ENCODE results near the gene DTNB.

Gene DTNB

DNA sequence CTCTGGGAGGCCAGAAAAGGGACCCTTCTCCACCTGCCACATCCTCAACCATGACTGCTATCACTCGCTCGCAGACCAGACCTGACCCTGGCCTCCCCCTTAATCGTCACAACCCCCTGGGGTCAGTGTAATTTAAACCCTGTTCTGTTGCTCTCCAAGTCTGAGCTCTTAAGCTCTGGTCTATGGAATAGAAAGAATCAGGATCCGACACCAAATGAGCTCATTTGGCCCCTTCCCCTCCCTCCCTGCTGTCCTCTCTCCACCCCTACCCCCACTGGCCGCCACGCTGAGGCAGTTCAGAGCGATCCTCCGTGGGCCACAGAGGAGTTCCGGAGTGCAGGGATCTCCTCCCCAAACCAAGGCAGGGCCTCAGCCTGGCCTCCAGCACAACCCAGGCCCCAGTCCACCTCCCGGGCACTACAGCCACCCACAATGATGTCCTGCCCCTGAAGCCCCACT lies 337.0 kb downstream of the DTNB start:
- in situ Hi-C loops (cut with MboI; ENCODE audit: low sequenced_read_pairs, unreplicated experiment) = no loop called here
- no peak for TF ChIP-seq CTCF (IDR thresholded peaks at IDR 0.05; ENCODE audit: borderline replicate concordance, control extremely low read depth, extremely low read depth, insufficient read depth, missing control alignments)
- DNase-seq (ENCODE audit: low spot score) = no peak

DNA sequence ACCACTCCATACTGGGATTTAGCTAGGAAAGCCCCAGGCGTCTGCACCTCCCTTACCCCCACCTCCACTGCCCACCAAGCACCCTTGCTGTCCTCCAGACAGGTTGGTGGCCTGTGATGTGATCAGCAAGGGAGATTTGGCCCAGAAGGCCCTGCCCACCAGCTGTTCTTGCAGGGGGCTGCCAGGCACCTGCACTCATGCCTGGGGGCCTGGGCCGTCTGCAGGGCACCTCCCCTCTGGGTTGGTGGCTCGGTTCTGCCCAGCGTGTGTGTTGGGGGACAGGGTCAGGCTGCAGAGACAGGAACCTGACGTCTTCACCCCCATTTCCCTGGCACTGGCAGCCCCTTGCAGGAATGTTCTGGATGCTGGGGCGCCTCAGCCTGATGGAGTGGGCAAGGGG lies 337.4 kb downstream of the DTNB start:
- no peak for DNase-seq (ENCODE audit: low spot score)
- in situ Hi-C loops (cut with MboI; ENCODE audit: low sequenced_read_pairs, unreplicated experiment) = no loop called here
- no peak for TF ChIP-seq CTCF (IDR thresholded peaks at IDR 0.05; ENCODE audit: borderline replicate concordance, control extremely low read depth, extremely low read depth, insufficient read depth, missing control alignments)

DNA sequence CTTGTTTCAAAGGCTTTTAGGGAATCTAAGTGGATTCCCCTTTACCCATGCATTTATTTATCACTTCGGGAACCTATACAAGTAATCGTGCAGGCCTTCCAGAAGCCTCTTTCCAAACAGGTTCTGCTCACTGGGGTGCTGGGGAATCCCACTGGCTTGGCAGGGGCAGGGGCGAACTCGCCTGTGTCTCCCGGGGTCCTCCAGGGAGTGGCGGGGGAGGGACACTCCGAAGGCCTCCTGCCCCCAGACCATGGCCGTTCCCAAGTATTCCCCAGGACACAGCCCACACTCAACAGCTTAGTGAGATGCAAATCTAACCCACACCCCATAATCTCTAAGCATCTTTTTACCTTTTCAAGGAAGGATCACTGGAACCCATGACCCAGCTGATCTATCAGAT lies 338.2 kb downstream of the DTNB start:
- no peak for DNase-seq (ENCODE audit: low spot score)
- in situ Hi-C loops (cut with MboI; ENCODE audit: low sequenced_read_pairs, unreplicated experiment) = no loop called here
- no peak for TF ChIP-seq CTCF (IDR thresholded peaks at IDR 0.05; ENCODE audit: borderline replicate concordance, control extremely low read depth, extremely low read depth, insufficient read depth, missing control alignments)

DNA sequence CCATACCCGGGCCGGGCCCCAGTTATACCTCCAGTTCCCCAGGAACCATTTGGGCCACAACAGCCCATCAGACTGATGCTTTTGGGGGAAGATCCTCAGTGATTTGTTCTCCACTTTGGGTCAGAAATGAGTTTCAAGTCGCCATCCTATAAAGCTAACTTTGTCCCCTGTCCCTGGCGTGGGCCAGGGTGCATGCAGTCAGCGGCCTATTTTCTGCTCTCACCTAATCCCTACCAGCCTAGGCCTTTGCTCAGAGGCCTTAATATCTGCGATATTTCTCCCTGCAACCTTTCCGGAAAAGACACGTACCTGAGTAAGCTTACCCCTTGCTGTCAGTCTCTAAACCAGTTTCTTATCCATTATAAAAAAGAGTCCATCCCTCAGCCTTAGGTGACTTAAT lies 338.9 kb downstream of the DTNB start:
- in situ Hi-C loops (cut with MboI; ENCODE audit: low sequenced_read_pairs, unreplicated experiment) = no loop called here
- no peak for TF ChIP-seq CTCF (IDR thresholded peaks at IDR 0.05; ENCODE audit: borderline replicate concordance, control extremely low read depth, extremely low read depth, insufficient read depth, missing control alignments)
- no peak for DNase-seq (ENCODE audit: low spot score)

GRCh38 chr2:25333981-25334380 lies 339.4 kb downstream of the DTNB start:
- DNase-seq (ENCODE audit: low spot score) = no peak
- in situ Hi-C loops (cut with MboI; ENCODE audit: low sequenced_read_pairs, unreplicated experiment) = no loop called here
- TF ChIP-seq CTCF (IDR thresholded peaks at IDR 0.05; ENCODE audit: borderline replicate concordance, control extremely low read depth, extremely low read depth, insufficient read depth, missing control alignments) = no peak

GRCh38 chr2:25332571-25332970 lies 340.8 kb downstream of the DTNB start:
- no peak for TF ChIP-seq CTCF (IDR thresholded peaks at IDR 0.05; ENCODE audit: borderline replicate concordance, control extremely low read depth, extremely low read depth, insufficient read depth, missing control alignments)
- DNase-seq (ENCODE audit: low spot score) = no peak
- in situ Hi-C loops (cut with MboI; ENCODE audit: low sequenced_read_pairs, unreplicated experiment) = no loop called here
